HL-60 (cell line): ENCODE data around the gene CLDN16.

Source experiments
- DNase-seq, 2 experiments: peaks; one replicate each; pipeline ENCODE4 v3.0.0-alpha.2; 2010 to 2020; ENCODE audit warnings: low read depth in 1 of 2, low spot score in 1 of 2
- H3K27ac ChIP-seq: fragments of 250-450 bp; sonication (Bioruptor Pico); replicated peaks from 2 replicates; pipeline ENCODE4 v1.5.1; 2020; ENCODE audit warnings: mild to moderate bottlenecking, moderate library complexity
- H3K27me3 ChIP-seq: fragments of 250-450 bp; sonication (Bioruptor Pico); 2 replicates; pipeline ENCODE4 v1.5.1; 2021; ENCODE audit warnings: mild to moderate bottlenecking, moderate library complexity; ENCODE audit not compliant: insufficient read depth, poor library complexity, severe bottlenecking
- H3K4me3 ChIP-seq: replicated peaks from 2 replicates; pipeline ENCODE4 v1.5.1; 2011; ENCODE audit warnings: mild to moderate bottlenecking, control low read depth, low read length; ENCODE audit not compliant: insufficient read depth
- CTCF ChIP-seq: IDR thresholded peaks from one replicate; pipeline ENCODE4 v1.5.1; 2011; ENCODE audit warnings: low read length, control low read depth, inconsistent platforms; ENCODE audit not compliant: insufficient read depth
- GABPA ChIP-seq: IDR thresholded peaks from 2 replicates; pipeline ENCODE4 v1.6.1; 2012; ENCODE audit warnings: low read depth
- POLR2AphosphoS5 ChIP-seq: IDR thresholded peaks from 2 replicates; pipeline ENCODE4 v1.6.1; 2012; ENCODE audit warnings: low read depth
- REST ChIP-seq: IDR thresholded peaks from 2 replicates; pipeline ENCODE4 v1.6.1; 2012; ENCODE audit warnings: low read depth; ENCODE audit not compliant: insufficient replicate concordance
- SPI1 ChIP-seq: IDR thresholded peaks from 2 replicates; pipeline ENCODE4 v1.6.1; 2012; ENCODE audit warnings: low read depth, mild to moderate bottlenecking, borderline replicate concordance

The CLDN16 gene

GRCh38 chr3:190435618-190436017 lies 47.7 kb downstream of the CLDN16 start:
- TF ChIP-seq POLR2AphosphoS5 (no peak), CTCF (no peak), GABPA (no peak), SPI1 (no peak), REST (no peak)
- no peak for DNase-seq
- Histone ChIP-seq H3K27me3 (no peaks in the 10 kb centered on the region), H3K27ac (no peak overlapping the region), H3K4me3 (no peak overlapping the region)

GRCh38 chr3:190436331-190436730 lies 48.4 kb downstream of the CLDN16 start:
- no peaks in the 10 kb centered on the region for H3K27me3 ChIP-seq
- no peak overlapping the region for H3K4me3 ChIP-seq
- peak in 1 of 2 experiments; percentile 72 for DNase-seq
- TF ChIP-seq POLR2AphosphoS5 (peak; percentile 65), SPI1 (no peak), REST (no peak), GABPA (no peak), CTCF (no peak)
- no peak overlapping the region for H3K27ac ChIP-seq

GRCh38 chr3:190442240-190442639 lies 54.3 kb downstream of the CLDN16 start:
- TF ChIP-seq REST (no peak), GABPA (no peak), SPI1 (no peak), POLR2AphosphoS5 (no peak), CTCF (no peak)
- no peak for DNase-seq
- Histone ChIP-seq H3K27me3 (no peaks in the 10 kb centered on the region), H3K4me3 (no peak overlapping the region), H3K27ac (no peak overlapping the region)
